Activated CD4-positive, alpha-beta memory T cell treated with anti-CD3 and anti-CD28 coated beads for 36 hours (primary cell): ENCODE data around the gene NKX1-1. TPM values are rescaled to one million over a fixed set of nuclear protein-coding genes. Genes with fewer than 3 reads are reported as not detected.

ENCODE experiments used
- CTCF ChIA-PET: fragments of 350-600 bp; sonication (Branson Sonifier 250); formaldehyde crosslinking; loops from one replicate; lab custom pipeline; 2021; ENCODE audit warnings: antibody characterized with exemption, inconsistent platforms; lab: Charles Lee
- POLR2A ChIA-PET: fragments of 350-600 bp; sonication (Branson Sonifier 250); formaldehyde crosslinking; loops from one replicate; lab custom pipeline; 2021; ENCODE audit warnings: antibody characterized with exemption; lab: Charles Lee
- DNase-seq: peaks from one replicate; pipeline ENCODE4 v3.0.0-alpha.2; 2020
- H3K27ac Mint-ChIP-seq: one replicate; pipeline ENCODE4 v1.8.0; 2021; ENCODE audit warnings: mixed read lengths
- H3K27me3 Mint-ChIP-seq: one replicate; pipeline ENCODE4 v1.8.0; 2021; ENCODE audit warnings: mixed read lengths
- H3K36me3 Mint-ChIP-seq: one replicate; pipeline ENCODE4 v1.8.0; 2021; ENCODE audit warnings: mixed read lengths
- H3K4me1 Mint-ChIP-seq: one replicate; pipeline ENCODE4 v1.8.0; 2021; ENCODE audit warnings: low read depth, mixed read lengths
- H3K4me3 Mint-ChIP-seq: one replicate; pipeline ENCODE4 v1.8.0; 2021; ENCODE audit warnings: mild to moderate bottlenecking, mixed read lengths
- H3K9me3 Mint-ChIP-seq: one replicate; pipeline ENCODE4 v1.8.0; 2021; ENCODE audit warnings: mixed read lengths
- intact Hi-C: fragments of 100-400 bp; cut with micrococcal nuclease; formaldehyde crosslinking; loops from one replicate; pipeline ENCODE4 v1.15.1; 2023
- total RNA-seq, 2 experiments: library from RNA; stranded (reverse); gene quantifications; one replicate each; pipeline ENCODE4 v1.2.3, GENCODE V29; 2021

The NKX1-1 gene
- total RNA-seq, 2 experiments from 2014 or later: not detected

DNA sequence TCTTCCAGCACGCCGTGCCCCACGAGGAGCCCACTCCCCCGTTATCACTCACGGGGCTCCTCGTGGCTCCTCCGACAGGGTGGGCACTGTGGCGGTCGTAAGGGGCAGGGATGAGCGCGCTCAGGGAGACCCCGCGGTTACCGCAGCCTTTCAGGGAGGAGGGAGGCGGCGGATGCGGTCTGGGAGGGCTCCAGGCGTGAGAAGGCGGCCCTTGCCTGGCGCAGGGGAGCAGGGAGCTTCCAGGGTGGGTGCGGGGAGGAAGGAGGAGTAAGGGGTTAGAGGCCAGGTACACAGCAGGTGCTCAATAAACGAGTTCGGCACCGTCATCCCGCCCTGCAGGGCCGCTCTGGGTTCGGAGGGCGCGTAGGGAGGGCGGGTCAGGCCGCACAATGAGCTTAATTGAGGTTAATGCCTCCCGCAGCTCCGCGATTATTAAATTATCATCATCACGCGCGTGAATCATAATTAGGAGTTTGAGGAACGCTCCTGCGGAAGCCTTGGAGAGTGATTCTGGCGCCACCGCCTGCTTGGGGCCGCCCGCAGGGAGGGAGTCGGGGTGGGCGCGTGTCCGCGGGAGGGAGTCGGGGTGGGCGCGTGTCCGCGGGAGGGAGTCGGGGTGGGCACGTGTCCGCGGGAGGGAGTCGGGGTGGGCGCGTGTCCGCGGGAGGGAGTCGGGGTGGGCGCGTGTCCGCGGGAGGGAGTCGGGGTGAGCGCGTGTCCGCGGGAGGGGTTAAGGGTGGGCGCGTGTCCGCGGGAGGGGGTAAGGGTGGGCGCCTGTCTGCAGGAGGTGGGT lies 7.6 kb upstream of the NKX1-1 start:
- H3K27ac Mint-ChIP-seq: no peak overlapping the region
- H3K9me3 Mint-ChIP-seq: no peaks in the 10 kb centered on the region
- no peaks in the 10 kb centered on the region for H3K4me1 Mint-ChIP-seq
- H3K36me3 Mint-ChIP-seq: no peaks in the 10 kb centered on the region
- CTCF ChIA-PET: no interaction called here
- intact Hi-C loops: no loop called here
- H3K4me3 Mint-ChIP-seq: no peak overlapping the region
- POLR2A ChIA-PET: no interaction called here
- no peak for DNase-seq
- H3K27me3 Mint-ChIP-seq: peaks cover 60% of the 10 kb centered on the region

DNA sequence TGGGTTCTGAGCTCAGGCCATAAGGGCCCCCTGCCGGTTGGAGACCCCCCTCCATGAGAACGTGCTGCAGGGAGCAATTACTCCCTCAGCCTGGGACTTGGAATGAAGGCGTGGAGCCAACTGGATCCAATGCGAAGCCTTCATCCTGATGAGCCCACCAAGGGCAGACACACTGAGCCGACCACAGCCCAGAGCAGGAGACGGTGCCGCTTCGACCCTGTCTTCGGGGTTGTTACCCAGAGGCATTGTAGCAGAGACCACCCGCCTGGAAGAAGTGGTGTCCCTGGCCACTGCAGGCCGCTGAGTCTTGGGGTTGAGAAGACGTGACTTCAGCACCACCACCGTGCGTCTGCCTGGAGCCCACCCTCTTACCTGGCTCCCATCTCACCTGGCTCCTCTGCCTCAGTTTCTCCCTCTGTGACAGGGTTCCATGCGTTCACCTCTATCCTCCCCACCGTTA lies 7.0 kb upstream of the NKX1-1 start:
- Mint-ChIP-seq H3K9me3 (no peaks in the 10 kb centered on the region), H3K27ac (no peak overlapping the region), H3K27me3 (peaks cover 63% of the 10 kb centered on the region), H3K4me3 (no peak overlapping the region), H3K36me3 (no peaks in the 10 kb centered on the region), H3K4me1 (no peaks in the 10 kb centered on the region)
- POLR2A ChIA-PET: no interaction called here
- CTCF ChIA-PET: no interaction called here
- no peak for DNase-seq
- intact Hi-C loops: no loop called here

DNA sequence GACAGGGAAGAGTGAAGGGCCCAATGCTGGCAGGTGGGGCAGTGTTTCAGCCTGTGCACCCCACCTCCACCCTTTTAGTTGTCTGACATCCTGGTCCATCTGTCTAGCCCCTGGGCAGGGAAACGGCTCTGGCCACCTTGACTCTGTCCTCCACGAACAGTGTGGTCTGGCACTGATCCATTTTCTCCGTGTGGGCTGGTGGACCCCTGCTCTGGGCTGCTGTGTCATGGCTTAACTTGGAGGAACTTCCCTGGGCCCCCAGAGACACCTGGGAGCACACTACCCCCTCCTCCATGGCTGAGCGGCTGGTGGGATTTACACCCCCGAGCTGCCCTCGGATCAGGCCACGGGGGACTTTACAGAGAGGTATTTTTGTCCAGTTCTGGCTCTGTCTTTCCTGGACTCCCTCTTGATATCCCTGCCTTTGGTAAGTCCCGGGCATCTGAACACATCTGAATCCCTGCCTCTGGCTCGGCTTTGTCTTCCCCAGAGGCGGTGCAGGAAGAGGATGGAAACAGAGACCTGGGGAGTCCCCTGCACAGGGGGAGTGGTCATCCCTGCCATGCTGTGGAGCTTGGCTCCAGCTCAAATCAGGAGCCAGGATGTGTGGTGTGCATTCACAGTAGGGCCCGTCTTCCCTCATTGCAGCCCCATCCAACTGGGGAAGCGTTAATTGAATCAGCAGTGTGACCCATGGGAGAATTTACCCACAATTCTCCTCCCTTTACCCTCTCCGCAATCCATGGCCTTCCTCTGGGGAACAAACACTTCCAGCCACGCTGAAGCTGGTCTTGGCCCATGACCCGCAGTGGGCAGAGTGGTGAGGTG lies 6.3 kb upstream of the NKX1-1 start:
- Mint-ChIP-seq H3K27ac (no peak overlapping the region), H3K36me3 (no peaks in the 10 kb centered on the region), H3K9me3 (no peaks in the 10 kb centered on the region), H3K4me3 (no peak overlapping the region), H3K4me1 (no peaks in the 10 kb centered on the region), H3K27me3 (peaks cover 67% of the 10 kb centered on the region)
- DNase-seq: no peak
- ChIA-PET CTCF (no interaction called here), POLR2A (no interaction called here)
- intact Hi-C loops: no loop called here

DNA sequence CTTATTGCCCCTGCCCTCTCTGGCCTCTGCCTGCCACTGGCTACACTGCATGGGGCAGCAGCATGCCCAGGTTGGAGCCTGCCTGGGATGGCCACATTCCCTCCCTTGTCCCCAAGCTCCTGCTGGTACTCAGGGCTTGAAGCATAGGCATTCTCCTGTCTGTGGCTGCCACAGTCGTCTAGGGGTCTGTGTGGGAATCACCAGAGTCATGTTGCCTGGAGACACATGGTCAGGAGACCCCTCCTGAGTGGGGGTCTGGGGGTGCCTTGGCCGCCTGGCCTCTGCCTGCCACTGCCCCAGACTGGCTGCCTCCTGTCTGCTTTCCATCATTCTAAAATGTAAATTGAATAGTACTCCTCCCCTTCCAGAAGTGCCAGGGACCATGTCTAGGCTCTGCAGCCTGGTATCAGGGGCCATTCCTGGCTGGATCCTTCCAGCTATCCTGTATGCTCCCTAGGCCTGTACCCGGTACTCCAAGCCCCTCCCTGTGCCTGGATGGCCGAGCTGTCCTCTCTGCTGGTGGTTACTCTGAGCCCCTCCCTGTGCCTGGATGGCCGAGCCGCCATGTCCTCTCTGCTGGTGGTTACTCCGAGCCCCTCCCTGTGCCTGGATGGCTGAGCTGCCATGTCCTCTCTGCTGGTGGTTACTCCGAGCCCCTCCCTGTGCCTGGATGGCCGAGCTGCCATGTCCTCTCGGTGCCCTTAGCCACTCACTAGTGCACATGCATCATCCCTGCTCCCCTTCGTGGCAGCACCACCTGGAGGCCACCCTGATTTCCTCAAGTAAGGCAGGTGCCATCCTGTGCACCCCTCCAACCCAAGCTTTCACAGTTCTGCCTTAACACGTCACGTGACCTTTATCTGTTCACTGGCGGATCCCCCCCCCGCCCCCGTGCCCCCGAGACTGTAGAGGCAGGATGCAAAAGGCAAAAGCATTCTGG lies 5.5 kb upstream of the NKX1-1 start:
- Mint-ChIP-seq H3K27me3 (peaks cover 67% of the 10 kb centered on the region), H3K27ac (no peak overlapping the region), H3K4me1 (peaks cover 2% of the 10 kb centered on the region), H3K4me3 (no peak overlapping the region), H3K36me3 (no peaks in the 10 kb centered on the region), H3K9me3 (no peaks in the 10 kb centered on the region)
- CTCF ChIA-PET: no interaction called here
- intact Hi-C loops: no loop called here
- DNase-seq: no peak
- POLR2A ChIA-PET: no interaction called here

DNA sequence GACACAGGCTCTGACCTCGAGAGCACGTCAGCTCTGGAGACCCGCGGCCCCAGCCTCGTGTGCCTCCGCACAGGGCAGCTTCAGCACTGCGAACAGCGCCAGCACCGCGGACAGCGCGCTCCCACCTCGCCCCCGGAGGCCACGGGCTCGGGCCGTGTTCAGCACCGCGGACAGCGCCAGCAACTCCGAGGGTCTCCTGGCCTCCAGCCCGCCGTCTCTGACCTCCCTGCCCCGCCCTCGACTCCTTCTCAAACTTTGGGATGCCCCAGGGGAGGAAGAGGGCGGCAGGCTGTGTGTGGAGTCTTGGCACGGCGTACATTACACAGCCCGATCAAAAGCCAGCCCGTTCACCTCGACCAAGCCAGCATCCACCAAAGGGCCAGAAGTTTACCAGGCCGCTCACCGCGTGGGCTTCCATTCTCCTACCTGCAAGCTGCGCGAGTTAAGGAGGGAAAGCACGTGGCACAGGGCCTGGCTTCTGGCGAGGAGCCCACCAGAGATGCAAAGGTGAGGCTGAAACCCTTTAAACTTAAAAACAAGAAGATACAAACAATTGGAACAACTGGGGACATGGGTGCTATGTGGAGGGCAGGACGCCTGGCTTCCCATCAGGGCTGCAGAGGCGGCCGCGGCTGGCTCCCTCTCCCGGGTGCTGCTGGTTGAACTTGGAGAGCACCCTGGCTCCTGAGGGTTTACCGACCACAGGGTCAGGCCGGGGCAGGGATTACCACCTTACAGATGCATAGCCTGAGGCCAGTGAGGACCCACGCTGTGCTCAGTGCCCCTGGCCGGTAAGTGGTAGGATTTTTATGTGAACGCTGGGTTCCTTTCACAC lies 4.5 kb upstream of the NKX1-1 start:
- Mint-ChIP-seq H3K4me1 (peaks cover 2% of the 10 kb centered on the region), H3K9me3 (no peaks in the 10 kb centered on the region), H3K27me3 (peaks cover 60% of the 10 kb centered on the region), H3K36me3 (no peaks in the 10 kb centered on the region), H3K27ac (no peak overlapping the region), H3K4me3 (no peak overlapping the region)
- peak; percentile 55 for DNase-seq
- ChIA-PET POLR2A (no interaction called here), CTCF (no interaction called here)
- intact Hi-C loops: no loop called here

DNA sequence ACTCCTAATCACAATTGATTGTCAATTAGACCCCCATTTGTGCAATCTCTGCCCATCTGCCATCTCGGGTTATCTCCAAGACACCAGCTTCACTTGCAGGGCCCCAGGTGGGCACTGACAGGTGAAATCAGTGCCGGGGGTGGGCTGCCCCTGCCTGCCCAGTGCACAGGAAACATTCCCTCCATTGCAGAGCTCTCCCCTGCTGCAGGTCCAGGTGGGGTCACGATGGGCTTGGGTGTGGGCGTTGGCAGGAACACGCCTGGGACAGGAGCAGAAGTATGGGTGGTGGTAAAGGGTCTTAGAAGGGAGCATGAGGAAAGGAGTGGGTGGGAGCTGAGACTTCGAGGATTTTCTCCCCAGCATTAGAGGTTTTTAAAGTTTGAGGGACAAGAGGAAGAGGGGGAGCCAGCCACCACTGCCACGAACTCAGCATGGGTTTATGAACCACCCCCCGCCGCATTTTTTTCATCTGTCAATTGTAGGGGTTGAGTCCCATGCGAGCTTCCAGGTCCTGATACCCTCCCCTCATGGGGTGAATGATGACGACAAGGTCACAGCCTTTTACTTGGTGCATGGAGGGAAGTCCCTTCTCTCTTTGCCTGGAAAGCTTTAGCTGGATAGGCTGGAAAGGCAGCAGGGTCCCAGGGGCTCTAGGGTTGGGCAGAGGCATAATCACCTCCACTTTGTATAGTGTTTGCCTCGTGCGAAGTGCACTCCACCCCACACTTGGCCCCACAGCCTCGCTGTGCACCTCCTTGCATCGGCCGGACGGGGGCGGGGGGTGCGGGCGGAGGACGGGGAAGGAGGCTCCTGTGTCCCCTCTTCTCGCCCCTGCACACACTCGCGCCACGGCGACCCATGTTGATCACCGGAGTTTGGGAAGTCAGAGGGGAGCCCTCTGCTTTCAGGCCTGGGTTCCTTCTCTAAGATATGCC lies 3.5 kb upstream of the NKX1-1 start:
- Mint-ChIP-seq H3K27me3 (peaks cover 59% of the 10 kb centered on the region), H3K36me3 (no peaks in the 10 kb centered on the region), H3K9me3 (no peaks in the 10 kb centered on the region), H3K4me3 (no peak overlapping the region), H3K27ac (no peak overlapping the region), H3K4me1 (peaks cover 2% of the 10 kb centered on the region)
- no peak for DNase-seq
- CTCF ChIA-PET: no interaction called here
- intact Hi-C loops: no loop called here
- POLR2A ChIA-PET: no interaction called here

DNA sequence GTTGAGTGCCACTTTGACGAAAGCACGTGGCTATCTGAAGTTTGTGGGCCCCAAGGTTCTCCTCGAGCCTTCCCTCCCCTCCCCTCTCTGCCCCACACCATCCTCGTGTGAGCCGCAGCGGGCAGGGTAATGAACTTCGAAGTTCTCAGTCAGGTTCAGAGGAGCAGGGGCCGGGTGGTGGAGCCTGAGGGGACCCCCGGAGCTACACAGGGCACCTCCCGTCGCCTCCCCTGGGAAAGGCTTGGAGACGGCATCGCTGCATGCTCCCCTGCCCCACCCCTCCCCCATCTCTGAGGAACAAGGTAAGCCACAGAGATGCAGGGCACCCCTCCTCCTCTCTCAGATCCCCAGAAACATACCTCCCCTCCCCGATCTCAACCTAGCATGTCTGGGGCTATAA lies 2.8 kb upstream of the NKX1-1 start:
- peaks cover 63% of the 10 kb centered on the region for H3K27me3 Mint-ChIP-seq
- H3K27ac Mint-ChIP-seq: no peak overlapping the region
- H3K36me3 Mint-ChIP-seq: no peaks in the 10 kb centered on the region
- DNase-seq: no peak
- no peak overlapping the region for H3K4me3 Mint-ChIP-seq
- intact Hi-C loops: no loop called here
- ChIA-PET POLR2A (no interaction called here), CTCF (no interaction called here)
- H3K9me3 Mint-ChIP-seq: no peaks in the 10 kb centered on the region
- H3K4me1 Mint-ChIP-seq: peaks cover 2% of the 10 kb centered on the region

DNA sequence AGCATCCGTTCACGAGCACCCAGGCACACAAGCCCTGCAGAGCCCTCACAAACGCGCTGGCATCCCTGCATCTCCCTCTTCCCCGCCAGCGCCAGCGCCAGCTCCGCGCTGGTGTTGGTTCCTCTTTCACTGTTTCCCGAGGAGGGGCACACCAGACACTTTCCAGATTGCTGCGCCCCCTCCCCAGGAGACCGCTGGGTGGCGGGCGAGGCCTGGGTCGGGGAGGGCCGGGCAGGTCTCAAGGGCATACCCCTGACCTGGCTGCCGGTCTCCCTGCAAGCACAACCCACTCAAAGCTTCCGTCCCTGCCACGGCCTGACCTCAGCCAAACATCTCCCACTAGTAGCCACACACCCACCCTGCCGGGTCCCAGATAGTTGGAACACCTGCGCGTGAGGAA lies 2.2 kb upstream of the NKX1-1 start:
- no peak overlapping the region for H3K27ac Mint-ChIP-seq
- intact Hi-C loops: no loop called here

DNA sequence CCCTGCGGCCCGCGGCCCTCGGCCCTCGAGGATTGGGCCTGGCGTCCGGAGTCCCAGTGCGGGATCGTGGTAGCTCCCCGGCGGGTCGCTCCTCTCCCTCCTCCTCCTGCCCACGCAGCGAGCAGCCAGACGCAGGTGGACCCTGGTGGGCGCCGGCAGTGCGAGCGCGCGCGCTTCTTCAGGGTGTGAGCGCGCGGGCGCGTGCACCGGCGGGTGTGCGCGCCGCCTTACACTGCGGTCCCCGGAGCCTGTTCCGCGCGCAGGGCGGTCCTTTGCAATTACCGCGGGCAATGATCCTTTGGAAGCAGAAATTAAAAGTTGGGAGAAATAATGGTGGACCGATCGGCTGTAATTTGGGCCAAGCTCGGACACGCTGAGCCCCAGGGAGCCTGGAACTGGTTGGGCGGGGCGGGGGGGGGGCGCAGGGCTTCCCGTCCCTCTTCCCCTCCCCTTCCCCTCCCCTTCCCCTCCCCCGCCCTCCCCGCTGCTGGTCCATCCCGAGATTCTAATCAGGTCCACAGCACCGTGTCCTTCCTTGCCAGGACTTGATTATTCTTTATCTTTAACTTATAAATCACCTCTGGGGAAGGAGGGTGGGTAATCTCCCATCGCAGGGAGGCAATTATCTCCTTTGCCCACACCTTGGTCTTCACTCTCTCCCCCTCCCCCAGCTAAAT lies 1.6 kb upstream of the NKX1-1 start:
- no peak for DNase-seq
- no peak overlapping the region for H3K4me3 Mint-ChIP-seq
- H3K9me3 Mint-ChIP-seq: no peaks in the 10 kb centered on the region
- H3K27me3 Mint-ChIP-seq: peaks cover 56% of the 10 kb centered on the region
- POLR2A ChIA-PET: no interaction called here
- no peaks in the 10 kb centered on the region for H3K36me3 Mint-ChIP-seq
- peaks cover 2% of the 10 kb centered on the region for H3K4me1 Mint-ChIP-seq
- H3K27ac Mint-ChIP-seq: no peak overlapping the region
- CTCF ChIA-PET: no interaction called here
- intact Hi-C loops: no loop called here

More for the DNA sequence above, 2.2 kb upstream of the NKX1-1 start:
- Mint-ChIP-seq H3K36me3 (no peaks in the 10 kb centered on the region), H3K9me3 (no peaks in the 10 kb centered on the region), H3K4me3 (no peak overlapping the region), H3K27me3 (peaks cover 61% of the 10 kb centered on the region), H3K4me1 (peaks cover 2% of the 10 kb centered on the region)
- ChIA-PET POLR2A (no interaction called here), CTCF (no interaction called here)
- DNase-seq: no peak

DNA sequence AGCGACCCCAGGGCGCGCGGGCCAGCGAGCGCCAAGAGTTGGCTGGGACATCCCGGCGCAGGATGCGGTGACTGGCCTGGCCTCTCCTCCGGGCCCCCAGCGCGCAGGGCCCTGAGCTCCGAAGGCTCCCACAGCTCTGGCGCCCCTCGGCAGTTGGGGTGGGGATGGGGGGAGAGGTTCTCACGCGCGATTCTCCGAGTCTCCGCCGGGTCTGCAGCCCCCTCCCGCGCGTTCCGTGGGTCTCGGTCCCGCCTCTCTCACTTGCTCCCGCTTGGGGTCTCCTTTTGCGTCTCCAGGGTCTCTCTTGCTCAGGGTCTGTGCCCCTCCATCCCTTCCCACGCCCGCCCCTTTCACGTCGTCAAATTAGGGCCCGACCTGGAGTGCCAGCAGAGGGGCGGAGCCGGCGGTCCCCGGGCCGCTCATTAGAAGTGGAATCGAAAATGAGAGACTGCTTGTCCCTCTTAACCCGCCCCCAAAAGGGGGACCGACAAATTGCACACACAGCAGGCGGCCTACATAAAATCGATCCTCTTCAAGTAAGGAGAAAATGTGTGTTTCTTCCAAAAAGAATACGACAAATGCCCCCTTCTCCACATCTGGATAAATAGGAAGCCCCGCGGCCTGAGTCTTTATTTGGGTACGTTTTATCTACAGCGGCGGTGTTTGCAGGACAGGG lies 877 bp upstream of the NKX1-1 start:
- ChIA-PET CTCF (no interaction called here), POLR2A (no interaction called here)
- Mint-ChIP-seq H3K4me3 (no peak overlapping the region), H3K4me1 (peaks cover 2% of the 10 kb centered on the region), H3K36me3 (no peaks in the 10 kb centered on the region), H3K27ac (no peak overlapping the region), H3K9me3 (no peaks in the 10 kb centered on the region), H3K27me3 (peaks cover 56% of the 10 kb centered on the region)
- intact Hi-C loops: no loop called here
- no peak for DNase-seq
